ENCODE data around the gene GGCT. TPM values are rescaled to one million over a fixed set of nuclear protein-coding genes. Genes with fewer than 3 reads are reported as not detected.

The GGCT gene
- total RNA-seq, 3 donors from 2014 or later: 29.9 to 50.2 (median 32.8) TPM

DNA sequence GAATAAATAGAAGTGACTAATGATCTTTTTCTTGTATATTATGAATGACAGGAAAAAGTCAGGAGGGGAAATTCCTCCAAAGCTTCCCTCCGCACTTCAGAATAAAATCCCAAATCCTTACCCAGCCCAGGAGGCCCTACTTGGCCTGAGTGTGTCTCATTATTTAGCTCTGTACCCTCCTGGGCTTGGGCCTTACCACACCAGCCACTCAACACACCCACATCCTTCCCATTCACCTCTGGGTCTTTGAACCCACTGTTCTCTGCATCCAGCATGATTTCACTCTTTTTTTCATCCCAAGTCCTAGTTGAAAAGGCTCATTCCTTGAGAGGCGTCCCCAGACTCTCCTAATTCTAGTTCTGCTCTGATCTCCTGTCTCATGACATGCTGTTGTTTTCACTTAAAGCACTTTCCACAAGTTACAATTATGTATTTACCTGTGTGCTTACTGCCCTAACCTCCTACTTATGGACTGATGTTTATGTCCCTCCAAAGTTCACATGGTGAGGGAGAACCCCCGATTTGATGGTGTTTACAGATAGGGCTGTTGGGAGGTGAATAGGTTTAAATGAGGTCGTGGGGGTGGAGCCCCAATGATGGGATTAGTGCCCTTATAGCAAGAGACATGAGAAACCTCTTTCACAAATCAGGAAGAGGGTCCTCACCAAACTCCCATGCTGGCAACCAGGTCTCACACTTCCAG is 32.4 kb downstream of the GGCT start:
- H3K9me3 ChIP-seq: no peaks in the 10 kb centered on the region
- no peak for DNase-seq
- no peak for TF ChIP-seq CTCF (IDR thresholded peaks at IDR 0.05)
- H3K4me1 ChIP-seq (ENCODE audit: low read depth): peaks cover 30% of the 10 kb centered on the region
- no peak overlapping the region for H3K4me3 ChIP-seq
- intact Hi-C loops (cut with DNase I, micrococcal nuclease): no loop called here
- no peaks in the 10 kb centered on the region for H3K36me3 ChIP-seq (ENCODE audit: low read depth)
- no peak for ATAC-seq

DNA sequence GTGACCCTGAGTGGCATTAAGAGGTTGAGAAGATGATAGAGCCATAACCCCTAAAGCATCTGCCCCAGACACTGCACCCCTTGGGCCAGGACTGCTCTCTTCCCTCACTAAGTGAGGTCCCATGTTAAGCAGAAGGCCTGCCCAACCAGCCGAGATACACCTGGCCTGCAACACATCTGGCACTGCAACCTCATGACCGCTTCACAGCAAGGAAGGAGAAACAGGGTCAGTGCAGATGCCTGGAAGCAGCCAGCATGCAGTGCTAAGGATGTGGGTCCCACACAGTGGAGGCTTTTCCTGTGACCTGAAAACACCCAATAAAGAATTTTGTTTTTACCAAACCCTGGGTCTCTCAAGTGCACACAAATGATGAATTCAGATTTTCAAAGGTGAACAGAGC is 33.4 kb downstream of the GGCT start:
- intact Hi-C loops (cut with DNase I, micrococcal nuclease): no loop called here
- peaks cover 19% of the 10 kb centered on the region for H3K4me1 ChIP-seq (ENCODE audit: low read depth)
- no peak for TF ChIP-seq CTCF (IDR thresholded peaks at IDR 0.05)
- H3K9me3 ChIP-seq: no peaks in the 10 kb centered on the region
- ATAC-seq: no peak
- H3K36me3 ChIP-seq (ENCODE audit: low read depth): no peaks in the 10 kb centered on the region
- DNase-seq: no peak
- H3K4me3 ChIP-seq: no peak overlapping the region

GRCh38 chr7:30470771-30471170 is 33.9 kb downstream of the GGCT start:
- intact Hi-C loops (cut with DNase I, micrococcal nuclease): no loop called here
- TF ChIP-seq CTCF (IDR thresholded peaks at IDR 0.05): no peak
- ATAC-seq: peak; percentile 3
- Histone ChIP-seq H3K9me3 (no peaks in the 10 kb centered on the region), H3K4me3 (no peak overlapping the region), H3K4me1 (ENCODE audit: low read depth) (peaks cover 16% of the 10 kb centered on the region), H3K36me3 (ENCODE audit: low read depth) (no peaks in the 10 kb centered on the region)
- peak in 2 of 3 donors; percentile 55 to 57 for DNase-seq

DNA sequence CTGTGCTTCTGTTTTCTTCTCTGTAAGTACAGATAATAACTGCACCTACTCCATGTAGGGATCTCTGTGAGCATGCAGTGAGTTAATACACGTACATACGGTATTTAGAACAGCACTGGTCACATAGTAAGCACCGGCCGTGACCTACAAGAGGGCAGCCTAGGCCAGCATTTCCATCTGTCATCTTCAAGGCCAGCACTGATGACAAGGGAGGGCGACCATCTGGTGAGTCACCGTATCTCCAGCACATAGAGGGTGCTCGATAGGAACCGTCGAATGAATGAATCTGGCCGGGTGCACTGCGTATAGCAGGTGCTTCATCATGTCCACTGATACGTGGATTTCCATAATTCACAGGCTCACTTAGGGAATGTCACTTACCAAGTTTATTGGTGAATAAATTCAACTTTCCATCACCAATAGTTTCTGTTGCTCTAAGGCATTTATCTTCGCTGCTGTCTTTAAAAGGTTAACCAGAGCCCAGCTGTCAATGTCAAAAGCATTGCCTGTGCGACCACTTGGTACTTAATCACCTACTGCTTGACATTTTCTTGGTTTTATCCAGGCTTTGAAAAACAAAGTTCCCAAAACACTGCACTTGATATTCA is 34.4 kb downstream of the GGCT start:
- Histone ChIP-seq H3K4me1 (ENCODE audit: low read depth) (peaks cover 16% of the 10 kb centered on the region), H3K36me3 (ENCODE audit: low read depth) (no peaks in the 10 kb centered on the region), H3K4me3 (no peak overlapping the region), H3K9me3 (no peaks in the 10 kb centered on the region)
- TF ChIP-seq CTCF (IDR thresholded peaks at IDR 0.05): no peak
- DNase-seq (no peak), ATAC-seq (no peak)
- intact Hi-C loops (cut with DNase I, micrococcal nuclease): no loop called here

DNA sequence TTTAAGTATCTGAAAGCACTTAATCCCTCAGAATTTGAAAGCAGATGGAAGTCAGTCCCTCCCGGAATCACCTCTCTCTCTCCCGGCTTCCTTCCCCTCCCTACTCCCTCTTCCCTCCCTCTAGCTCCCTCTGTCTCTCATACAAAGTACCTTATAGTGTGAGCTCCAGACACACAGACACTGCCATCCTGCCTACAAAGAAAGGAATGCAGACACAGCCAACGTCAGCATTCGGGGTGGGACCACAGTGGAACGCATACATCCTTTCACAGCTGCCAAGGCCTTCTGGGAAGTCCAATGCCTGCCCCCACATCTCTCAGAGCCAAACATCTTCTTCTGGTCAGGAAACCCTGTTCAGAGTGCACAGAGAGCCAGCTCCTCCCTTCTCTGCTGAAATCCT is 35.3 kb downstream of the GGCT start:
- TF ChIP-seq CTCF (IDR thresholded peaks at IDR 0.05): no peak
- peak in 2 of 3 donors; percentile 70 for DNase-seq
- H3K4me1 ChIP-seq (ENCODE audit: low read depth): peaks cover 16% of the 10 kb centered on the region
- peak; percentile 88 for ATAC-seq
- intact Hi-C loops (cut with DNase I, micrococcal nuclease): no loop called here
- H3K4me3 ChIP-seq: no peak overlapping the region
- H3K9me3 ChIP-seq: no peaks in the 10 kb centered on the region
- no peaks in the 10 kb centered on the region for H3K36me3 ChIP-seq (ENCODE audit: low read depth)

Measured in mucosa of descending colon (tissue), 3 donors.